Stomach (tissue), 4 donors: ENCODE measurements around the gene RCN2.

Experiments
- POLR2AphosphoS5 ChIP-seq, 3 donors: sonication (generic); formaldehyde crosslinking; IDR thresholded peaks; one replicate each; pipeline ENCODE4 v1.6.1; 2016; ENCODE audit warnings: antibody characterized with exemption in 3 of 3
- TF ChIP-seq, protein P1 (sequence below), 7 experiments: fragments of 450-650 bp in 4 of 7; fragments of 200-600 bp in 3 of 7; sonication (generic) in 3 of 7; IDR thresholded peaks; one replicate each; pipeline ENCODE4 v1.5.1; 2016 to 2019; ENCODE audit warnings: antibody characterized with exemption in 7 of 7, control low read depth in 2 of 7, mild to moderate bottlenecking in 1 of 7

DNA sequence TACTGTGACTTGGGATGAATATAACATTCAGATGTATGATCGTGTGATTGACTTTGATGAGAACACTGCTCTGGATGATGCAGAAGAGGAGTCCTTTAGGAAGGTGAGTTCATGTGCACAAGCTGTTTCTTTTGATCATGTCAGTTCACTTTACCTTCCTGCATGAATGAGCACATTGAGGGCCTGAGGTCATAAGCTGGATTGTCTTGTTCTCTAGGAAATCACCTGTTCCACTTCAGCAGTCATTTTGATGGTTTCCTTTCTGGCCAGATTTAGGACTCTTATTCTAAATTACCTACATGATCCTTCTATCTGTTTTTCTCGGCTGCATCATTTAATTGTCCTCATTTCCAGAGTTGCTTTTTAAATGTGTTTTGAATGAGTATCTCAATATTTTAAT lies 4.1 kb downstream of the RCN2 start:
- no peak for TF ChIP-seq POLR2AphosphoS5 (IDR thresholded peaks at IDR 0.05)
- TF ChIP-seq, protein P1, sequence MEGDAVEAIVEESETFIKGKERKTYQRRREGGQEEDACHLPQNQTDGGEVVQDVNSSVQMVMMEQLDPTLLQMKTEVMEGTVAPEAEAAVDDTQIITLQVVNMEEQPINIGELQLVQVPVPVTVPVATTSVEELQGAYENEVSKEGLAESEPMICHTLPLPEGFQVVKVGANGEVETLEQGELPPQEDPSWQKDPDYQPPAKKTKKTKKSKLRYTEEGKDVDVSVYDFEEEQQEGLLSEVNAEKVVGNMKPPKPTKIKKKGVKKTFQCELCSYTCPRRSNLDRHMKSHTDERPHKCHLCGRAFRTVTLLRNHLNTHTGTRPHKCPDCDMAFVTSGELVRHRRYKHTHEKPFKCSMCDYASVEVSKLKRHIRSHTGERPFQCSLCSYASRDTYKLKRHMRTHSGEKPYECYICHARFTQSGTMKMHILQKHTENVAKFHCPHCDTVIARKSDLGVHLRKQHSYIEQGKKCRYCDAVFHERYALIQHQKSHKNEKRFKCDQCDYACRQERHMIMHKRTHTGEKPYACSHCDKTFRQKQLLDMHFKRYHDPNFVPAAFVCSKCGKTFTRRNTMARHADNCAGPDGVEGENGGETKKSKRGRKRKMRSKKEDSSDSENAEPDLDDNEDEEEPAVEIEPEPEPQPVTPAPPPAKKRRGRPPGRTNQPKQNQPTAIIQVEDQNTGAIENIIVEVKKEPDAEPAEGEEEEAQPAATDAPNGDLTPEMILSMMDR (IDR thresholded peaks at IDR 0.05) = no peak
